ENCODE measurements around the gene TARBP2. TPM values are rescaled to one million over a fixed set of nuclear protein-coding genes. Genes with fewer than 3 reads are reported as not detected.
"Not testable (repeated sequence)": the region's sequence is repeated elsewhere in the genome, so short reads cannot be mapped to it uniquely, and the experiment has no call there.

The TARBP2 gene
- polyA plus RNA-seq, 1 donor = 48.4 TPM

GRCh38 chr12:53472056-53472582 is 29.0 kb upstream of the TARBP2 start:
- no peak for DNase-seq

- no peak for DNase-seq
Observed at GRCh38 chr12:53474077-53474476, 27.0 kb upstream of the TARBP2 start.

- DNase-seq = no peak
Observed at GRCh38 chr12:53474819-53475218, 26.3 kb upstream of the TARBP2 start.

GRCh38 chr12:53476769-53477209 is 24.3 kb upstream of the TARBP2 start:
- no peak for DNase-seq

GRCh38 chr12:53478865-53479264 is 22.2 kb upstream of the TARBP2 start:
- no peak for DNase-seq

- DNase-seq = no peak
Observed at GRCh38 chr12:53479331-53479730, 21.8 kb upstream of the TARBP2 start.

GRCh38 chr12:53480491-53481442 is 20.3 kb upstream of the TARBP2 start:
- DNase-seq = no peak

GRCh38 chr12:53481458-53481857 is 19.6 kb upstream of the TARBP2 start:
- DNase-seq = not testable (repeated sequence)

- no peak for DNase-seq
Observed at GRCh38 chr12:53481939-53482586, 19.0 kb upstream of the TARBP2 start.

GRCh38 chr12:53482626-53483168 is 18.4 kb upstream of the TARBP2 start:
- DNase-seq = no peak

GRCh38 chr12:53483225-53483978 is 17.7 kb upstream of the TARBP2 start:
- no peak for DNase-seq

GRCh38 chr12:53483979-53484377 is 17.1 kb upstream of the TARBP2 start:
- no peak for DNase-seq

GRCh38 chr12:53484686-53485575 is 16.2 kb upstream of the TARBP2 start:
- no peak for DNase-seq

GRCh38 chr12:53485955-53486735 is 14.9 kb upstream of the TARBP2 start:
- no peak for DNase-seq

GRCh38 chr12:53486736-53487487 is 14.2 kb upstream of the TARBP2 start:
- no peak for DNase-seq

GRCh38 chr12:53489242-53489864 is 11.7 kb upstream of the TARBP2 start:
- DNase-seq = no peak

GRCh38 chr12:53492188-53492587 is 8.9 kb upstream of the TARBP2 start:
- no peak for DNase-seq

GRCh38 chr12:53492830-53493609 is 8.1 kb upstream of the TARBP2 start:
- DNase-seq = peak; percentile 95
